ENCODE measurements around the gene FILIP1L. TPM values are rescaled to one million over a fixed set of nuclear protein-coding genes. Genes with fewer than 3 reads are reported as not detected.

Gene FILIP1L
- total RNA-seq, 1 experiment from 2014 or later = 0.07 TPM

- Histone ChIP-seq H3T11ph (ENCODE audit: low read length) (no peak overlapping the region), H3K56ac (ENCODE audit: insufficient read length, low read depth, low read length) (no peak overlapping the region), H2AFZ (ENCODE audit: low read length) (no peak overlapping the region), H3K23ac (ENCODE audit: insufficient read length, low read depth, low read length) (no peak overlapping the region), H3K27ac (ENCODE audit: insufficient read length, low read depth, low read length) (no peak overlapping the region), H2BK20ac (ENCODE audit: low read depth, low read length, poor library complexity, severe bottlenecking) (no peak overlapping the region), H4K91ac (ENCODE audit: insufficient read length, low read depth, low read length) (no peak overlapping the region), H2BK120ac (ENCODE audit: low read depth, low read length, poor library complexity, severe bottlenecking) (no peak overlapping the region), H3K14ac (ENCODE audit: insufficient read depth, low read length) (no peak overlapping the region), H3K9me3 (ENCODE audit: control insufficient read depth, low read depth, low read length) (no peaks in the 10 kb centered on the region), H3K4me2 (ENCODE audit: insufficient read depth, insufficient read length, low read length) (no peak overlapping the region), H3K27me3 (ENCODE audit: insufficient read depth, low read length) (no peaks in the 10 kb centered on the region), H2BK5ac (ENCODE audit: insufficient read length, low read length) (no peak overlapping the region), H3K4ac (ENCODE audit: low read depth, low read length) (no peak overlapping the region), H3K79me1 (ENCODE audit: insufficient read depth, low read depth, low read length, poor library complexity, severe bottlenecking) (no peaks in the 10 kb centered on the region), H3K18ac (ENCODE audit: insufficient read length, low read depth, low read length) (no peak overlapping the region), H4K20me1 (ENCODE audit: control insufficient read depth, insufficient read depth, insufficient read length) (no peaks in the 10 kb centered on the region), H2AK5ac (ENCODE audit: insufficient read length, low read length) (no peak overlapping the region), H4K5ac (ENCODE audit: insufficient read length, low read depth, low read length) (no peak overlapping the region), H2BK12ac (ENCODE audit: insufficient read length, low read depth, low read length) (no peak overlapping the region), H4K8ac (replicated peaks; ENCODE audit: insufficient read length, low read depth, low read length) (no peak overlapping the region), H3K9ac (ENCODE audit: extremely low read depth, insufficient read length, low read length) (no peak overlapping the region), H3K4me1 (ENCODE audit: insufficient read depth, low read length) (no peaks in the 10 kb centered on the region), H2BK15ac (ENCODE audit: low read depth, low read length) (no peak overlapping the region), H3K23me2 (ENCODE audit: insufficient read length, low read depth, low read length, poor library complexity, severe bottlenecking) (no peaks in the 10 kb centered on the region), H3K79me2 (ENCODE audit: insufficient read depth, low read length) (no peaks in the 10 kb centered on the region)
- WGBS (ENCODE audit: extremely low coverage, insufficient read length, low lambda C conversion rate) = no CpG with 5 or more reads among the region's 1 CpG
- Mint-ChIP-seq H3K27ac (peak overlapping the region in 1 of 3 experiments; percentile 50; a peak in 1 of 7 replicates), H3K27me3 (ENCODE audit: low read depth) (no peaks in the 10 kb centered on the region), H3K4me1 (peaks cover 4 to 5% of the 10 kb centered on the region in 2 experiments; a peak in 3 of 4 replicates), H3K36me3 (ENCODE audit: insufficient read depth in 1 of 3, low read depth in 3 of 3) (no peaks in the 10 kb centered on the region), H3K9me3 (no peaks in the 10 kb centered on the region), H3K4me3 (no peak overlapping the region)
- no peak for DNase-seq
- no peak for TF ChIP-seq CTCF (conservative IDR thresholded peaks at IDR 0.05)
Observed at GRCh38 chr3:100030914-100031425, 83.3 kb downstream of the FILIP1L start.
